K562 (cell line): ENCODE results near the gene MAGI3. TPM values are rescaled to one million over a fixed set of nuclear protein-coding genes. Genes with fewer than 3 reads are reported as not detected.

Experiments
- BCOR ChIP-seq: fragments of 450-650 bp; IDR thresholded peaks from 2 replicates; pipeline ENCODE4 v1.6.1; 2016
- CBFA2T2 ChIP-seq: fragments of 450-650 bp; conservative IDR thresholded peaks from 2 replicates; pipeline ENCODE4 v1.6.1; 2017; ENCODE audit warnings: mild to moderate bottlenecking
- CBFA2T3 ChIP-seq: fragments of 450-650 bp; IDR thresholded peaks from 2 replicates; pipeline ENCODE4 v1.6.1; 2017
- HMG20A ChIP-seq: fragments of 450-650 bp; formaldehyde crosslinking; conservative IDR thresholded peaks from 2 replicates; pipeline ENCODE4 v1.4.0; 2020; ENCODE audit warnings: mild to moderate bottlenecking, mixed read lengths
- MEF2A ChIP-seq: IDR thresholded peaks from 2 replicates; pipeline ENCODE4 v1.6.1; 2011; ENCODE audit warnings: low read depth, mild to moderate bottlenecking, low read length, moderate library complexity; ENCODE audit not compliant: control insufficient read depth
- MTA2 ChIP-seq: fragments of 450-650 bp; IDR thresholded peaks from 2 replicates; pipeline ENCODE4 v1.6.1; 2016; ENCODE audit warnings: low read depth
- NFIC ChIP-seq: fragments of 450-650 bp; IDR thresholded peaks from 2 replicates; pipeline ENCODE4 v1.6.1; 2017; ENCODE audit warnings: mild to moderate bottlenecking, inconsistent platforms
- PKNOX1 ChIP-seq: fragments of 450-650 bp; IDR thresholded peaks from 2 replicates; pipeline ENCODE4 v1.6.1; 2016
- POLR2AphosphoS5 ChIP-seq: IDR thresholded peaks from 2 replicates; pipeline ENCODE4 v1.6.1; 2011; ENCODE audit warnings: mild to moderate bottlenecking, low read depth, low read length, moderate library complexity; ENCODE audit not compliant: control insufficient read depth, insufficient read depth
- POLR3A ChIP-seq: IDR thresholded peaks from 2 replicates; pipeline ENCODE4 v1.6.1; 2011; ENCODE audit warnings: borderline replicate concordance, mild to moderate bottlenecking, moderate library complexity; ENCODE audit not compliant: insufficient read length, insufficient read depth; ENCODE audit errors: extremely low read depth
- SMARCE1 ChIP-seq: fragments of 450-650 bp; IDR thresholded peaks from 2 replicates; pipeline ENCODE4 v1.7.1; 2016; ENCODE audit warnings: mild to moderate bottlenecking
- SOX6 ChIP-seq: fragments of 450-650 bp; IDR thresholded peaks from 2 replicates; pipeline ENCODE4 v1.6.1; 2014; ENCODE audit warnings: mild to moderate bottlenecking
- SREBF2 ChIP-seq: sonication (generic); formaldehyde crosslinking; IDR thresholded peaks from 2 replicates; pipeline ENCODE4 v1.4.0; 2020; ENCODE audit warnings: mild to moderate bottlenecking, missing genetic modification reagents
- TAL1 ChIP-seq: fragments of 450-650 bp; IDR thresholded peaks from 2 replicates; pipeline ENCODE4 v1.6.1; 2016; ENCODE audit warnings: mild to moderate bottlenecking
- YY1 ChIP-seq, 3 experiments: IDR thresholded peaks; 2 replicates each; pipeline ENCODE4 v1.6.1; 2011; ENCODE audit warnings: low read length in 2 of 3, mild to moderate bottlenecking in 2 of 3, moderate library complexity in 2 of 3, borderline replicate concordance in 1 of 3, control low read depth in 1 of 3, low read depth in 1 of 3; ENCODE audit not compliant: insufficient read depth in 3 of 3, insufficient replicate concordance in 2 of 3, control insufficient read depth in 1 of 3, insufficient read length in 1 of 3; ENCODE audit errors: extremely low read depth in 1 of 3
- ZNF3 ChIP-seq: fragments of 250-450 bp; sonication (Bioruptor Pico); IDR thresholded peaks from 2 replicates; pipeline ENCODE4 v1.5.0; 2021; ENCODE audit warnings: mild to moderate bottlenecking, moderate library complexity
- ZNF75A ChIP-seq: fragments of 450-650 bp; formaldehyde crosslinking; IDR thresholded peaks from 2 replicates; pipeline ENCODE4 v1.4.0; 2020; ENCODE audit warnings: mild to moderate bottlenecking
- ZZZ3 ChIP-seq: fragments of 450-650 bp; IDR thresholded peaks from 2 replicates; pipeline ENCODE4 v1.6.1; 2016; ENCODE audit warnings: antibody characterized with exemption, mild to moderate bottlenecking, moderate library complexity
- polyA plus RNA-seq, 8 experiments: library from polyadenylated mRNA; depleted of rRNA in 4 of 8; stranded (reverse) in 5 of 8; unstranded in 3 of 8; fragments of >200 nt; fragmentation: Nextera tagmentation in 2 of 8; fragmentation: Illumina TruSeq in 1 of 8; extraction: Ambion mirVana in 2 of 8; extraction: Trizol in 1 of 8; gene quantifications; 2 replicates each; pipeline versions ENCODE4 v1.2.1 to v1.2.3, GENCODE V29; 2011 to 2014; ENCODE audit warnings: inconsistent platforms in 1 of 8, missing spikeins in 1 of 8
- total RNA-seq, 7 experiments: library from RNA; depleted of rRNA in 6 of 7; stranded (reverse); fragments of >200 nt in 6 of 7; fragmentation: Illumina TruSeq in 2 of 7; extraction: Trizol in 2 of 7; gene quantifications; 2 replicates each; pipeline versions ENCODE4 v1.2.1 to v1.2.3, GENCODE V29; 2011 to 2021; ENCODE audit warnings: low replicate concordance in 1 of 7
- TF ChIP-seq, protein P1 (sequence below): fragments of 450-650 bp; conservative IDR thresholded peaks from 2 replicates; pipeline ENCODE4 v1.6.1; 2016; ENCODE audit warnings: missing genetic modification characterization, low read depth, mild to moderate bottlenecking, missing compliant biosample characterization, moderate library complexity
- TF ChIP-seq, protein P2 (sequence below): fragments of 250-450 bp; sonication (Bioruptor Pico); IDR thresholded peaks from 2 replicates; pipeline ENCODE4 v1.4.0; 2020

MAGI3 gene
- total and polyA plus RNA-seq, 9 of the 15 experiments (the other 6 are each of a cell fraction or from before 2014, with no cell fraction given), result 1.0 to 8.6 (median 5.5) TPM

GRCh38 chr1:113692824-113693431, 302.6 kb downstream of the MAGI3 start (continued):
- TF ChIP-seq CBFA2T3, result peak; percentile 89
- TF ChIP-seq POLR2AphosphoS5, result peak; percentile 41; the same call in 1 of the 2 replicates
- peak; percentile 27; the same call in 1 of the 2 replicates for TF ChIP-seq NFIC
- TF ChIP-seq MEF2A, result no peak
- TF ChIP-seq, protein P1, sequence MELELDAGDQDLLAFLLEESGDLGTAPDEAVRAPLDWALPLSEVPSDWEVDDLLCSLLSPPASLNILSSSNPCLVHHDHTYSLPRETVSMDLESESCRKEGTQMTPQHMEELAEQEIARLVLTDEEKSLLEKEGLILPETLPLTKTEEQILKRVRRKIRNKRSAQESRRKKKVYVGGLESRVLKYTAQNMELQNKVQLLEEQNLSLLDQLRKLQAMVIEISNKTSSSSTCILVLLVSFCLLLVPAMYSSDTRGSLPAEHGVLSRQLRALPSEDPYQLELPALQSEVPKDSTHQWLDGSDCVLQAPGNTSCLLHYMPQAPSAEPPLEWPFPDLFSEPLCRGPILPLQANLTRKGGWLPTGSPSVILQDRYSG (tag), result no peak
- TF ChIP-seq SMARCE1, result 0 out of 2 replicates have a peak, but pooled peaks have one; percentile 32
- no peak for TF ChIP-seq ZZZ3
- no peak for TF ChIP-seq POLR3A
- no peak for TF ChIP-seq ZNF75A (CRISPR knock-in tag)
- 0 out of 2 replicates have a peak, but pooled peaks have one; percentile 49 for TF ChIP-seq SOX6
- TF ChIP-seq CBFA2T2, result peak; percentile 81
- peak; percentile 69 for TF ChIP-seq PKNOX1
- no peak for TF ChIP-seq YY1 (IDR thresholded peaks at IDR 0.05; ENCODE audit: borderline replicate concordance in 1 of 3, control insufficient read depth in 1 of 3, extremely low read depth in 1 of 3, insufficient read depth in 3 of 3, insufficient read length in 1 of 3, insufficient replicate concordance in 2 of 3, low read depth in 1 of 3, low read length in 2 of 3)
- no peak for TF ChIP-seq HMG20A
- TF ChIP-seq BCOR, result peak; percentile 61; the same call in 1 of the 2 replicates
- TF ChIP-seq, protein P2, sequence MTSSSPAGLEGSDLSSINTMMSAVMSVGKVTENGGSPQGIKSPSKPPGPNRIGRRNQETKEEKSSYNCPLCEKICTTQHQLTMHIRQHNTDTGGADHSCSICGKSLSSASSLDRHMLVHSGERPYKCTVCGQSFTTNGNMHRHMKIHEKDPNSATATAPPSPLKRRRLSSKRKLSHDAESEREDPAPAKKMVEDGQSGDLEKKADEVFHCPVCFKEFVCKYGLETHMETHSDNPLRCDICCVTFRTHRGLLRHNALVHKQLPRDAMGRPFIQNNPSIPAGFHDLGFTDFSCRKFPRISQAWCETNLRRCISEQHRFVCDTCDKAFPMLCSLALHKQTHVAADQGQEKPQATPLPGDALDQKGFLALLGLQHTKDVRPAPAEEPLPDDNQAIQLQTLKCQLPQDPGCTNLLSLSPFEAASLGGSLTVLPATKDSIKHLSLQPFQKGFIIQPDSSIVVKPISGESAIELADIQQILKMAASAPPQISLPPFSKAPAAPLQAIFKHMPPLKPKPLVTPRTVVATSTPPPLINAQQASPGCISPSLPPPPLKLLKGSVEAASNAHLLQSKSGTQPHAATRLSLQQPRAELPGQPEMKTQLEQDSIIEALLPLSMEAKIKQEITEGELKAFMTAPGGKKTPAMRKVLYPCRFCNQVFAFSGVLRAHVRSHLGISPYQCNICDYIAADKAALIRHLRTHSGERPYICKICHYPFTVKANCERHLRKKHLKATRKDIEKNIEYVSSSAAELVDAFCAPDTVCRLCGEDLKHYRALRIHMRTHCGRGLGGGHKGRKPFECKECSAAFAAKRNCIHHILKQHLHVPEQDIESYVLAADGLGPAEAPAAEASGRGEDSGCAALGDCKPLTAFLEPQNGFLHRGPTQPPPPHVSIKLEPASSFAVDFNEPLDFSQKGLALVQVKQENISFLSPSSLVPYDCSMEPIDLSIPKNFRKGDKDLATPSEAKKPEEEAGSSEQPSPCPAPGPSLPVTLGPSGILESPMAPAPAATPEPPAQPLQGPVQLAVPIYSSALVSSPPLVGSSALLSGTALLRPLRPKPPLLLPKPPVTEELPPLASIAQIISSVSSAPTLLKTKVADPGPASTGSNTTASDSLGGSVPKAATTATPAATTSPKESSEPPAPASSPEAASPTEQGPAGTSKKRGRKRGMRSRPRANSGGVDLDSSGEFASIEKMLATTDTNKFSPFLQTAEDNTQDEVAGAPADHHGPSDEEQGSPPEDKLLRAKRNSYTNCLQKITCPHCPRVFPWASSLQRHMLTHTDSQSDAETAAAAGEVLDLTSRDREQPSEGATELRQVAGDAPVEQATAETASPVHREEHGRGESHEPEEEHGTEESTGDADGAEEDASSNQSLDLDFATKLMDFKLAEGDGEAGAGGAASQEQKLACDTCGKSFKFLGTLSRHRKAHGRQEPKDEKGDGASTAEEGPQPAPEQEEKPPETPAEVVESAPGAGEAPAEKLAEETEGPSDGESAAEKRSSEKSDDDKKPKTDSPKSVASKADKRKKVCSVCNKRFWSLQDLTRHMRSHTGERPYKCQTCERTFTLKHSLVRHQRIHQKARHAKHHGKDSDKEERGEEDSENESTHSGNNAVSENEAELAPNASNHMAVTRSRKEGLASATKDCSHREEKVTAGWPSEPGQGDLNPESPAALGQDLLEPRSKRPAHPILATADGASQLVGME (CRISPR knock-in tag), result no peak
- peak; percentile 84 for TF ChIP-seq TAL1
- peak; percentile 82 for TF ChIP-seq ZNF3 (CRISPR knock-in tag)
- TF ChIP-seq SREBF2 (CRISPR knock-in tag), result no peak
- TF ChIP-seq MTA2, result peak; percentile 68; the same call in 1 of the 2 replicates
